H9 (cell line): Measurements from ENCODE around the gene SDC4. TPM values are rescaled to one million over a fixed set of nuclear protein-coding genes. Genes with fewer than 3 reads are reported as not detected.

Experiments used
- DNase-seq: peaks from one replicate; pipeline ENCODE4 v3.0.0-alpha.2; 2017
- H2AFZ ChIP-seq: one replicate; pipeline ENCODE4 v1.6.1; 2013; ENCODE audit warnings: mild to moderate bottlenecking, low read length, control low read depth, moderate library complexity
- H2AK5ac ChIP-seq: 2 replicates; pipeline ENCODE4 v1.6.1; 2013; ENCODE audit warnings: low read length, control low read depth, mixed read lengths; ENCODE audit not compliant: insufficient read length
- H2BK120ac ChIP-seq: one replicate; pipeline ENCODE4 v1.6.1; 2013; ENCODE audit warnings: low read depth, mild to moderate bottlenecking, low read length, control low read depth, inconsistent platforms; ENCODE audit not compliant: poor library complexity, severe bottlenecking
- H2BK12ac ChIP-seq: 2 replicates; pipeline ENCODE4 v1.6.1; 2013; ENCODE audit warnings: low read length, control low read depth, mixed read lengths, low read depth; ENCODE audit not compliant: insufficient read length
- H2BK15ac ChIP-seq: 2 replicates; pipeline ENCODE4 v1.6.1; 2013; ENCODE audit warnings: low read depth, low read length, control low read depth
- H2BK20ac ChIP-seq: one replicate; pipeline ENCODE4 v1.6.1; 2013; ENCODE audit warnings: low read depth, mild to moderate bottlenecking, low read length, control low read depth, inconsistent platforms; ENCODE audit not compliant: poor library complexity, severe bottlenecking
- H2BK5ac ChIP-seq: 2 replicates; pipeline ENCODE4 v1.6.1; 2013; ENCODE audit warnings: low read length, control low read depth, mixed read lengths; ENCODE audit not compliant: insufficient read length
- H3K14ac ChIP-seq: 2 replicates; pipeline ENCODE4 v1.6.1; 2013; ENCODE audit warnings: low read length, control low read depth; ENCODE audit not compliant: insufficient read depth
- H3K18ac ChIP-seq: 2 replicates; pipeline ENCODE4 v1.6.1; 2013; ENCODE audit warnings: low read depth, mild to moderate bottlenecking, mixed read lengths, low read length, control low read depth; ENCODE audit not compliant: insufficient read length
- H3K23ac ChIP-seq: 2 replicates; pipeline ENCODE4 v1.6.1; 2013; ENCODE audit warnings: low read length, control low read depth, mixed read lengths, low read depth; ENCODE audit not compliant: insufficient read length
- H3K23me2 ChIP-seq: 2 replicates; pipeline ENCODE4 v1.6.1; 2013; ENCODE audit warnings: low read depth, mild to moderate bottlenecking, mixed read lengths, low read length, control low read depth; ENCODE audit not compliant: insufficient read length, poor library complexity, severe bottlenecking
- H3K27ac ChIP-seq: 2 replicates; pipeline ENCODE4 v1.5.1; 2013; ENCODE audit warnings: low read length, control low read depth, mixed read lengths, low read depth; ENCODE audit not compliant: insufficient read length
- H3K27me3 ChIP-seq: 2 replicates; pipeline ENCODE4 v1.6.1; 2013; ENCODE audit warnings: low read length, control low read depth, inconsistent platforms; ENCODE audit not compliant: insufficient read depth
- H3K4ac ChIP-seq: 2 replicates; pipeline ENCODE4 v1.6.1; 2013; ENCODE audit warnings: low read depth, mild to moderate bottlenecking, control low read depth, inconsistent platforms, low read length, moderate library complexity
- H3K4me1 ChIP-seq: 2 replicates; pipeline ENCODE4 v1.6.1; 2013; ENCODE audit warnings: low read length, control low read depth, inconsistent platforms; ENCODE audit not compliant: insufficient read depth
- H3K4me2 ChIP-seq: 2 replicates; pipeline ENCODE4 v1.6.1; 2013; ENCODE audit warnings: low read length, control low read depth, mixed read lengths; ENCODE audit not compliant: insufficient read length, insufficient read depth
- H3K56ac ChIP-seq: 2 replicates; pipeline ENCODE4 v1.6.1; 2013; ENCODE audit warnings: low read depth, mild to moderate bottlenecking, mixed read lengths, low read length, control low read depth; ENCODE audit not compliant: insufficient read length
- H3K79me1 ChIP-seq: 2 replicates; pipeline ENCODE4 v1.6.1; 2013; ENCODE audit warnings: low read depth, mild to moderate bottlenecking, moderate library complexity, low read length, control low read depth, inconsistent platforms; ENCODE audit not compliant: insufficient read depth, poor library complexity, severe bottlenecking
- H3K79me2 ChIP-seq: 2 replicates; pipeline ENCODE4 v1.6.1; 2013; ENCODE audit warnings: low read length, control low read depth, inconsistent platforms; ENCODE audit not compliant: insufficient read depth
- H3K9ac ChIP-seq: 2 replicates; pipeline ENCODE4 v1.6.1; 2013; ENCODE audit warnings: low read length, control low read depth, mixed read lengths; ENCODE audit not compliant: insufficient read length; ENCODE audit errors: extremely low read depth
- H3K9me3 ChIP-seq: one replicate; pipeline ENCODE4 v1.6.1; 2013; ENCODE audit warnings: low read depth, low read length, inconsistent platforms; ENCODE audit not compliant: control insufficient read depth
- H3T11ph ChIP-seq: one replicate; pipeline ENCODE4 v1.6.1; 2013; ENCODE audit warnings: mild to moderate bottlenecking, low read length, control low read depth, inconsistent platforms
- H4K20me1 ChIP-seq: one replicate; pipeline ENCODE4 v1.6.1; 2013; ENCODE audit not compliant: control insufficient read depth, insufficient read length, insufficient read depth
- H4K5ac ChIP-seq: 2 replicates; pipeline ENCODE4 v1.6.1; 2013; ENCODE audit warnings: low read depth, mild to moderate bottlenecking, mixed read lengths, low read length, control low read depth; ENCODE audit not compliant: insufficient read length
- H4K8ac ChIP-seq: replicated peaks from 2 replicates; pipeline ENCODE4 v1.6.1; 2013; ENCODE audit warnings: low read length, control low read depth, mixed read lengths, low read depth; ENCODE audit not compliant: insufficient read length
- H4K91ac ChIP-seq: 2 replicates; pipeline ENCODE4 v1.6.1; 2013; ENCODE audit warnings: low read depth, mild to moderate bottlenecking, moderate library complexity, mixed read lengths, low read length, control low read depth; ENCODE audit not compliant: insufficient read length
- H3K27ac Mint-ChIP-seq, 3 experiments: 2 replicates in 2 of 3; 3 replicates in 1 of 3; pipeline ENCODE4 v1.8.0; 2020 to 2021; ENCODE audit warnings: mixed read lengths in 3 of 3, mild to moderate bottlenecking in 1 of 3, moderate library complexity in 1 of 3
- H3K27me3 Mint-ChIP-seq: 2 replicates; pipeline ENCODE4 v1.8.0; 2021; ENCODE audit warnings: low read depth, mild to moderate bottlenecking, moderate library complexity, mixed read lengths
- H3K36me3 Mint-ChIP-seq, 3 experiments: 2 replicates in 2 of 3; 3 replicates in 1 of 3; pipeline ENCODE4 v1.8.0; 2020 to 2021; ENCODE audit warnings: low read depth in 3 of 3, mixed read lengths in 3 of 3; ENCODE audit not compliant: insufficient read depth in 1 of 3
- H3K4me1 Mint-ChIP-seq, 2 experiments: 2 replicates each; pipeline ENCODE4 v1.8.0; 2020; ENCODE audit warnings: mixed read lengths in 2 of 2
- H3K4me3 Mint-ChIP-seq, 2 experiments: 2 replicates in 1 of 2; 3 replicates in 1 of 2; pipeline ENCODE4 v1.8.0; 2020 to 2021; ENCODE audit warnings: mild to moderate bottlenecking in 2 of 2, mixed read lengths in 2 of 2, moderate library complexity in 1 of 2
- H3K9me3 Mint-ChIP-seq, 2 experiments: 2 replicates in 1 of 2; 3 replicates in 1 of 2; pipeline ENCODE4 v1.8.0; 2020; ENCODE audit warnings: mild to moderate bottlenecking in 2 of 2, mixed read lengths in 2 of 2, moderate library complexity in 1 of 2
- WGBS: extraction: QIAGEN DNeasy Blood & Tissue Kit; methylation state at CpG from one replicate; pipeline ENCODE4 v1.1.7; 2013; ENCODE audit warnings: missing lambda C conversion rate, low lambda C conversion rate, mixed read lengths; ENCODE audit not compliant: insufficient read length; ENCODE audit errors: extremely low coverage; 5-methylcytosine and 5-hydroxymethylcytosine counted together
- total RNA-seq: library from RNA; stranded (reverse); gene quantifications from 2 replicates; pipeline ENCODE4 v1.2.1, GENCODE V29; 2021
- TF ChIP-seq, protein P1 (sequence below): fragments of 200-600 bp; sonication (generic); conservative IDR thresholded peaks from 3 replicates; pipeline ENCODE4 v1.8.0; 2021; ENCODE audit warnings: antibody characterized with exemption, mild to moderate bottlenecking

Gene SDC4
- total RNA-seq, 1 experiment from 2014 or later, result 50.7 TPM

GRCh38 chr20:45366631-45367030 lies 18.4 kb upstream of the SDC4 start:
- no peak overlapping the region for H3K56ac ChIP-seq
- Mint-ChIP-seq H3K9me3 (no peaks in the 10 kb centered on the region), H3K4me3 (no peak overlapping the region), H3K36me3 (peaks cover 6 to 35% (median 20%) of the 10 kb centered on the region in 3 experiments; a peak in 6 of 7 replicates), H3K4me1 (peaks cover 9 to 10% of the 10 kb centered on the region in 2 experiments), H3K27ac (no peak overlapping the region), H3K27me3 (no peaks in the 10 kb centered on the region)
- H3K79me2 ChIP-seq, result no peaks in the 10 kb centered on the region; the same call in 1 of the 2 replicates
- no peak overlapping the region for H2BK15ac ChIP-seq
- peaks cover 6% of the 10 kb centered on the region; the same call in 1 of the 2 replicates for H3K4me1 ChIP-seq
- no peaks in the 10 kb centered on the region for H4K20me1 ChIP-seq
- no peak overlapping the region for H3K18ac ChIP-seq
- no peak overlapping the region for H3T11ph ChIP-seq
- H2BK12ac ChIP-seq, result no peak overlapping the region
- peak; percentile 5 for DNase-seq
- no peak overlapping the region for H3K9ac ChIP-seq
- H2BK120ac ChIP-seq, result no peak overlapping the region
- H4K5ac ChIP-seq, result no peak overlapping the region
- no peak overlapping the region for H3K14ac ChIP-seq
- TF ChIP-seq, protein P1, sequence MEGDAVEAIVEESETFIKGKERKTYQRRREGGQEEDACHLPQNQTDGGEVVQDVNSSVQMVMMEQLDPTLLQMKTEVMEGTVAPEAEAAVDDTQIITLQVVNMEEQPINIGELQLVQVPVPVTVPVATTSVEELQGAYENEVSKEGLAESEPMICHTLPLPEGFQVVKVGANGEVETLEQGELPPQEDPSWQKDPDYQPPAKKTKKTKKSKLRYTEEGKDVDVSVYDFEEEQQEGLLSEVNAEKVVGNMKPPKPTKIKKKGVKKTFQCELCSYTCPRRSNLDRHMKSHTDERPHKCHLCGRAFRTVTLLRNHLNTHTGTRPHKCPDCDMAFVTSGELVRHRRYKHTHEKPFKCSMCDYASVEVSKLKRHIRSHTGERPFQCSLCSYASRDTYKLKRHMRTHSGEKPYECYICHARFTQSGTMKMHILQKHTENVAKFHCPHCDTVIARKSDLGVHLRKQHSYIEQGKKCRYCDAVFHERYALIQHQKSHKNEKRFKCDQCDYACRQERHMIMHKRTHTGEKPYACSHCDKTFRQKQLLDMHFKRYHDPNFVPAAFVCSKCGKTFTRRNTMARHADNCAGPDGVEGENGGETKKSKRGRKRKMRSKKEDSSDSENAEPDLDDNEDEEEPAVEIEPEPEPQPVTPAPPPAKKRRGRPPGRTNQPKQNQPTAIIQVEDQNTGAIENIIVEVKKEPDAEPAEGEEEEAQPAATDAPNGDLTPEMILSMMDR, result no peak
- H2AK5ac ChIP-seq, result no peak overlapping the region
- no peak overlapping the region for H3K23ac ChIP-seq
- no peak overlapping the region for H3K4me2 ChIP-seq
- no peak overlapping the region for H2AFZ ChIP-seq
- no peak overlapping the region for H2BK5ac ChIP-seq
- no peak overlapping the region for H4K8ac ChIP-seq
- no CpG with 5 or more reads among the region's 11 CpGs for WGBS
- H2BK20ac ChIP-seq, result no peak overlapping the region
- no peak overlapping the region for H3K4ac ChIP-seq
- H3K27ac ChIP-seq, result no peak overlapping the region
- H3K23me2 ChIP-seq, result peaks cover 9% of the 10 kb centered on the region
- H3K27me3 ChIP-seq, result no peaks in the 10 kb centered on the region
- H3K79me1 ChIP-seq, result peaks cover 2% of the 10 kb centered on the region
- H4K91ac ChIP-seq, result no peak overlapping the region
- H3K9me3 ChIP-seq, result no peaks in the 10 kb centered on the region
